ENCODE results near the gene DVL3.
A peak's percentile ranks its signal among the peaks of the same experiment; 100 is the strongest.

Gene DVL3

GRCh38 chr3:184180165-184180564 lies 25.0 kb downstream of the DVL3 start:
- Histone ChIP-seq H3K4me1 (ENCODE audit: control insufficient read depth, low read depth, low read length) (peaks cover 19% of the 10 kb centered on the region), H3K27me3 (ENCODE audit: control insufficient read depth, insufficient read depth, low read length) (no peaks in the 10 kb centered on the region), H3K9me3 (ENCODE audit: control insufficient read depth, low read depth, low read length) (no peaks in the 10 kb centered on the region), H3K36me3 (ENCODE audit: control insufficient read depth, low read depth, low read length) (peaks cover 75% of the 10 kb centered on the region), H3K9ac (ENCODE audit: low read length) (no peak overlapping the region), H3K27ac (ENCODE audit: low read length) (no peak overlapping the region), H3K4me3 (ENCODE audit: low read length) (no peak overlapping the region)

DNA sequence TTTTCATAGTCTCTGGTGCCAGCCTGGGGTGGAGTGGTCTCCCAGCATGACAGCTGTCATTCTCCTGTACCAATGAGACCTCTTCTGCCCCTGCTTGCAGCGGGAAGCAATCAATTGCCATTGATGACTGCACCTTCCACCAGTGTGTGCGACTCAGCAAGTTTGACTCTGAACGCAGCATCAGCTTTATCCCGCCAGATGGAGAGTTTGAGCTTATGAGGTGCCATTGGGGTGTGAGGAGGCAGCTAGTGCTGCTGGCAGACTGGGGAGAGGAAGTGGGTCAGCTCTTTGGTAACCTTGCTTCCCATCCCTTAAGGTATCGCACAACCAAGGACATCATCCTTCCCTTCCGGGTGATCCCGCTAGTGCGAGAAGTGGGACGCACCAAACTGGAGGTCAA lies 26.4 kb downstream of the DVL3 start:
- Histone ChIP-seq H3K27ac (ENCODE audit: low read length) (no peak overlapping the region), H3K4me1 (ENCODE audit: control insufficient read depth, low read depth, low read length) (peaks cover 19% of the 10 kb centered on the region), H3K27me3 (ENCODE audit: control insufficient read depth, insufficient read depth, low read length) (no peaks in the 10 kb centered on the region), H3K4me3 (ENCODE audit: low read length) (no peak overlapping the region), H3K9ac (ENCODE audit: low read length) (no peak overlapping the region), H3K36me3 (ENCODE audit: control insufficient read depth, low read depth, low read length) (peaks cover 75% of the 10 kb centered on the region), H3K9me3 (ENCODE audit: control insufficient read depth, low read depth, low read length) (no peaks in the 10 kb centered on the region)

DNA sequence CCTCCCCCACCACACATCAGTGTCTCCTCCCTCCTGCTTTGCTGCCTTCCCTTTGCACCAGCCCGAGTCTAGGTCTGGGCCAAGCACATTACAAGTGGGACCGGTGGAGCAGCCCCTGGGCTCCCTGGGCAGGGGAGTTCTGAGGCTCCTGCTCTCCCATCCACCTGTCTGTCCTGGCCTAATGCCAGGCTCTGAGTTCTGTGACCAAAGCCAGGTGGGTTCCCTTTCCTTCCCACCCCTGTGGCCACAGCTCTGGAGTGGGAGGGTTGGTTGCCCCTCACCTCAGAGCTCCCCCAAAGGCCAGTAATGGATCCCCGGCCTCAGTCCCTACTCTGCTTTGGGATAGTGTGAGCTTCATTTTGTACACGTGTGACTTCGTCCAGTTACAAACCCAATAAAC lies 28.5 kb downstream of the DVL3 start:
- no peaks in the 10 kb centered on the region for H3K27me3 ChIP-seq (ENCODE audit: control insufficient read depth, insufficient read depth, low read length)
- peaks cover 66% of the 10 kb centered on the region for H3K36me3 ChIP-seq (ENCODE audit: control insufficient read depth, low read depth, low read length)
- H3K4me3 ChIP-seq (ENCODE audit: low read length) = no peak overlapping the region
- H3K27ac ChIP-seq (ENCODE audit: low read length) = no peak overlapping the region
- no peak overlapping the region for H3K9ac ChIP-seq (ENCODE audit: low read length)
- no peaks in the 10 kb centered on the region for H3K9me3 ChIP-seq (ENCODE audit: control insufficient read depth, low read depth, low read length)
- peaks cover 11% of the 10 kb centered on the region for H3K4me1 ChIP-seq (ENCODE audit: control insufficient read depth, low read depth, low read length)

DNA sequence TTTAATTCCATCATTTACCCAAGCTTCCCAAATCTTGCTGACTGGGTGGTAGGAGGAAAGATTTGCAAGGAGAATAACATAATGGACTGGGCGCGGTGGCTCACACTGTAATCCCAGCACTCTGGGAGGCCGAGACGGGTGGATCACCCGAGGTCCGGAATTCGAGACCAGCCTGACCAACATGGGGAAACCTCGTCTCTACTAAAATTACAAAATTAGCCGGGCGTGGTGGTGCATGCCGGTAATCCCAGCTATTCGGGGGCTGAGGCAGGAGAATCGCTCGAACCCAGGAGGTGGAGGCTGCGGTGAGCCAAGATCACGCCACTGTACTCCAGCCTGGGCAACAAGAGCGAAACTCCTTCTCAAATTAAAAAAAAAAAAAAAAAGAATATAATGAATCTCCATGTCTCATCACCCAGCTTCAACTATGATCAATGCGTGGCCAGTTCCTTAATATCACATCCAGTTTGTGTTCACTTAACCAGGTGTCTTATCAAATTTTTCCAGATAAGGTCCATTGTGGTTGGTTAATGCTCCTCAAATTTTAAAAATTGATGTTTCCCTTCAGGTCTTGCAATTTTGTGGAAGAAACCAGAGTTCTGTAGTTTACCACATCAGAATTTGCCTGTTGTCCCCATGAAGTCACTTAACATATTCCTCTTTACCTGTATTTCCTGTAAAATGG lies 29.5 kb downstream of the DVL3 start:
- H3K27ac ChIP-seq (ENCODE audit: low read length) = peak overlapping the region; percentile 42
- H3K9me3 ChIP-seq (ENCODE audit: control insufficient read depth, low read depth, low read length) = no peaks in the 10 kb centered on the region
- no peaks in the 10 kb centered on the region for H3K27me3 ChIP-seq (ENCODE audit: control insufficient read depth, insufficient read depth, low read length)
- peaks cover 11% of the 10 kb centered on the region for H3K4me1 ChIP-seq (ENCODE audit: control insufficient read depth, low read depth, low read length)
- peaks cover 66% of the 10 kb centered on the region for H3K36me3 ChIP-seq (ENCODE audit: control insufficient read depth, low read depth, low read length)
- peak overlapping the region; percentile 62 for H3K9ac ChIP-seq (ENCODE audit: low read length)
- peak overlapping the region; percentile 88 for H3K4me3 ChIP-seq (ENCODE audit: low read length)

GRCh38 chr3:184185461-184186183 lies 30.4 kb downstream of the DVL3 start:
- H3K27ac ChIP-seq (ENCODE audit: low read length) = peak overlapping the region; percentile 42
- peak overlapping the region; percentile 88 for H3K4me3 ChIP-seq (ENCODE audit: low read length)
- peaks cover 66% of the 10 kb centered on the region for H3K36me3 ChIP-seq (ENCODE audit: control insufficient read depth, low read depth, low read length)
- H3K9me3 ChIP-seq (ENCODE audit: control insufficient read depth, low read depth, low read length) = no peaks in the 10 kb centered on the region
- H3K9ac ChIP-seq (ENCODE audit: low read length) = peak overlapping the region; percentile 69
- H3K4me1 ChIP-seq (ENCODE audit: control insufficient read depth, low read depth, low read length) = peaks cover 11% of the 10 kb centered on the region
- no peaks in the 10 kb centered on the region for H3K27me3 ChIP-seq (ENCODE audit: control insufficient read depth, insufficient read depth, low read length)

- Histone ChIP-seq H3K9me3 (ENCODE audit: control insufficient read depth, low read depth, low read length) (no peaks in the 10 kb centered on the region), H3K4me3 (ENCODE audit: low read length) (peak within 1 kb of the TSS; percentile 88), H3K9ac (ENCODE audit: low read length) (peak within 1 kb of the TSS; percentile 69), H3K4me1 (ENCODE audit: control insufficient read depth, low read depth, low read length) (peaks cover 11% of the 10 kb centered on the region), H3K27ac (ENCODE audit: low read length) (peak within 1 kb of the TSS; percentile 42), H3K27me3 (ENCODE audit: control insufficient read depth, insufficient read depth, low read length) (no peaks in the 10 kb centered on the region), H3K36me3 (ENCODE audit: control insufficient read depth, low read depth, low read length) (peaks cover 66% of the 10 kb centered on the region)
Measured at GRCh38 chr3:184186184-184186901, 31.2 kb downstream of the DVL3 start, which contains the start of gene ABCF3. Gene ABCF3 (plus strand): TSS chr3:184186199. CDS start chr3:184186208, 9 bp downstream.

DNA sequence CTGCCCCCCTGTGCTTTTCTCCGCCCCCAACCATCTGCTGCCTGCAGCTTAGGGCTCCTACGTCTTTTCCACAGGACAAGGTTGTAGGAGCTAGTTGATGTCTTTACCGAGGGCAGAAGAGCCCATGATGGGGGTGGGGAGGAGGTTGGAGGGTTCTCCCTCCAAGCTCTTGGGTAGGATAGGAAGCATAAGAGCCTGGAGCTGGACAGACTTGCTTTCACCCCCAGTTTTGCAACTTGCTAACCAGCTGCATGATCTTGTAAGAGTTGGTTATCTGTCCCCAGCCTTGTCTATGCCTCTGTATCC lies 31.7 kb downstream of the DVL3 start:
- H3K27me3 ChIP-seq (ENCODE audit: control insufficient read depth, insufficient read depth, low read length) = no peaks in the 10 kb centered on the region
- H3K36me3 ChIP-seq (ENCODE audit: control insufficient read depth, low read depth, low read length) = peaks cover 64% of the 10 kb centered on the region
- peak overlapping the region; percentile 69 for H3K9ac ChIP-seq (ENCODE audit: low read length)
- no peaks in the 10 kb centered on the region for H3K9me3 ChIP-seq (ENCODE audit: control insufficient read depth, low read depth, low read length)
- H3K27ac ChIP-seq (ENCODE audit: low read length) = no peak overlapping the region
- peak overlapping the region; percentile 88 for H3K4me3 ChIP-seq (ENCODE audit: low read length)
- H3K4me1 ChIP-seq (ENCODE audit: control insufficient read depth, low read depth, low read length) = peaks cover 11% of the 10 kb centered on the region

DNA sequence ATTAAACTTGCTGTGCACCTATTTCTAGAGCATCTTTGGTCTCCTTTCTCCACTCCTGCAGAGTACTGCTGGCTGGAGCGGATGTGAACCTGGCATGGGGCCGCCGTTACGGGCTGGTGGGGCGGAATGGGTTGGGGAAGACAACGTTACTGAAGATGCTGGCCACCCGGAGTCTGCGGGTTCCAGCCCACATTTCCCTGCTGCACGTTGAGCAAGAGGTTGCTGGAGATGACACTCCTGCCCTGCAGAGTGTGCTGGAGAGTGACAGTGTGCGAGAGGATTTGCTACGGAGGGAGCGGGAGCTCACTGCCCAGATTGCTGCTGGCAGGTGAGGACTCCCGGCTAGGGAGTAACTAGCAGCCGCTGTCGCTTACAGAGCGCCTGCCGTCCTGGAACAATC lies 32.9 kb downstream of the DVL3 start:
- Histone ChIP-seq H3K36me3 (ENCODE audit: control insufficient read depth, low read depth, low read length) (peaks cover 64% of the 10 kb centered on the region), H3K27ac (ENCODE audit: low read length) (no peak overlapping the region), H3K4me3 (ENCODE audit: low read length) (no peak overlapping the region), H3K9ac (ENCODE audit: low read length) (no peak overlapping the region), H3K9me3 (ENCODE audit: control insufficient read depth, low read depth, low read length) (no peaks in the 10 kb centered on the region), H3K4me1 (ENCODE audit: control insufficient read depth, low read depth, low read length) (peaks cover 11% of the 10 kb centered on the region), H3K27me3 (ENCODE audit: control insufficient read depth, insufficient read depth, low read length) (no peaks in the 10 kb centered on the region)

GRCh38 chr3:184189421-184189820 lies 34.2 kb downstream of the DVL3 start:
- peaks cover 11% of the 10 kb centered on the region for H3K4me1 ChIP-seq (ENCODE audit: control insufficient read depth, low read depth, low read length)
- H3K4me3 ChIP-seq (ENCODE audit: low read length) = no peak overlapping the region
- no peak overlapping the region for H3K9ac ChIP-seq (ENCODE audit: low read length)
- H3K27ac ChIP-seq (ENCODE audit: low read length) = no peak overlapping the region
- no peaks in the 10 kb centered on the region for H3K9me3 ChIP-seq (ENCODE audit: control insufficient read depth, low read depth, low read length)
- peaks cover 64% of the 10 kb centered on the region for H3K36me3 ChIP-seq (ENCODE audit: control insufficient read depth, low read depth, low read length)
- no peaks in the 10 kb centered on the region for H3K27me3 ChIP-seq (ENCODE audit: control insufficient read depth, insufficient read depth, low read length)

DNA sequence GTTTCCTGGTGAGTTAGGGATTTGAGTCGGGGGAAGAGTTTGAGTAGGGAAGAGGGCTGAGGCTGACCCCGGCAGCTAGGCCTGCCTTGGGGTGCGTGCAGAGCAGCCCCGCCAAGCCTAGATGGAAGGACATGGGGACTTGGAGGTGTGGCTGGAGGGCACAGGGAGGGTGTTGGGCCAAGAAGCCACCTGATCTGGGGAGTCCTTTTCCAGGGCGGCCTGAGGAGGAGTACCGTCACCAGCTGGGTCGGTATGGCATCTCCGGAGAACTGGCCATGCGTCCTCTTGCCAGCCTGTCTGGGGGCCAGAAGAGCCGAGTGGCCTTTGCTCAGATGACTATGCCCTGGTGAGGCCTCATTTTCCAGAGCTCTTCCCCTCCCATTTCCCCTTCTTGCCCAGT lies 37.7 kb downstream of the DVL3 start:
- H3K27me3 ChIP-seq (ENCODE audit: control insufficient read depth, insufficient read depth, low read length) = no peaks in the 10 kb centered on the region

DNA sequence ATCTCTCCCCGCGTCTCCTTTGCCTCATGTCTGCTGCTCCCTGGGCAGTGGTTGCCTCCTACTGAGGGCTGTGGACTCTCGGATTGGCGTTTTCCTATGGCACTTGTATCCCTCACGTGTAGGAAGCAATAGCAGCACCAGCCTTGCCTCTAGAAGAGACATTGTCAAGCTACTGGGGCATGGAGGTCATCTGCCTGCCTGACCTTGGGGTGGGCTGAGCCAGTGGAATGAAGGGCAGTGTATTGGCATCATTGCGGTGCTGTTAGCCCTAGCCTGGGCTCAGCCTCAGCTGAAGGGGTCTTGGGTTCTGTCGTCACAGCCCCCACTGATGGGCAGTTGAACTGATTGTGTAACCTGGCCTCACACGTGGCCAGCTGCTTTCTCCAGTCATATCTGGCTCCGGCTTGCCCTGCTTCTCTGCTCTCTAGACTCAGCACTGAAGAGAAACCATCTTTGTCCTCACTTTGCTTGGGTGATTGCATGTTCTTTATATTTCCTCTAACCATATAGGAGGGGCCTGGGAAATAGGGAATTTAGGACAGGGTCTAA lies 38.9 kb downstream of the DVL3 start:
- H3K27ac ChIP-seq (ENCODE audit: low read length) = no peak overlapping the region
- peaks cover 58% of the 10 kb centered on the region for H3K36me3 ChIP-seq (ENCODE audit: control insufficient read depth, low read depth, low read length)
- no peaks in the 10 kb centered on the region for H3K9me3 ChIP-seq (ENCODE audit: control insufficient read depth, low read depth, low read length)
- no peaks in the 10 kb centered on the region for H3K27me3 ChIP-seq (ENCODE audit: control insufficient read depth, insufficient read depth, low read length)
- no peaks in the 10 kb centered on the region for H3K4me1 ChIP-seq (ENCODE audit: control insufficient read depth, low read depth, low read length)
- no peak overlapping the region for H3K4me3 ChIP-seq (ENCODE audit: low read length)
- H3K9ac ChIP-seq (ENCODE audit: low read length) = no peak overlapping the region

More for the DNA sequence above, 37.7 kb downstream of the DVL3 start:
- no peak overlapping the region for H3K9ac ChIP-seq (ENCODE audit: low read length)
- no peaks in the 10 kb centered on the region for H3K9me3 ChIP-seq (ENCODE audit: control insufficient read depth, low read depth, low read length)
- peaks cover 70% of the 10 kb centered on the region for H3K36me3 ChIP-seq (ENCODE audit: control insufficient read depth, low read depth, low read length)
- no peak overlapping the region for H3K4me3 ChIP-seq (ENCODE audit: low read length)
- H3K4me1 ChIP-seq (ENCODE audit: control insufficient read depth, low read depth, low read length) = no peaks in the 10 kb centered on the region
- no peak overlapping the region for H3K27ac ChIP-seq (ENCODE audit: low read length)

Data from iPS-18a (cell line).